GM18867 (cell line): ENCODE data around the gene CCDC120.

Source experiments
- ATAC-seq: cut with Tn5 transposase; IDR thresholded peaks from one replicate; pipeline ENCODE4 v1.9.1; 2021; ENCODE audit warnings: mild to moderate bottlenecking, moderate library complexity; ENCODE audit not compliant: unreplicated experiment

The CCDC120 gene, protein sequence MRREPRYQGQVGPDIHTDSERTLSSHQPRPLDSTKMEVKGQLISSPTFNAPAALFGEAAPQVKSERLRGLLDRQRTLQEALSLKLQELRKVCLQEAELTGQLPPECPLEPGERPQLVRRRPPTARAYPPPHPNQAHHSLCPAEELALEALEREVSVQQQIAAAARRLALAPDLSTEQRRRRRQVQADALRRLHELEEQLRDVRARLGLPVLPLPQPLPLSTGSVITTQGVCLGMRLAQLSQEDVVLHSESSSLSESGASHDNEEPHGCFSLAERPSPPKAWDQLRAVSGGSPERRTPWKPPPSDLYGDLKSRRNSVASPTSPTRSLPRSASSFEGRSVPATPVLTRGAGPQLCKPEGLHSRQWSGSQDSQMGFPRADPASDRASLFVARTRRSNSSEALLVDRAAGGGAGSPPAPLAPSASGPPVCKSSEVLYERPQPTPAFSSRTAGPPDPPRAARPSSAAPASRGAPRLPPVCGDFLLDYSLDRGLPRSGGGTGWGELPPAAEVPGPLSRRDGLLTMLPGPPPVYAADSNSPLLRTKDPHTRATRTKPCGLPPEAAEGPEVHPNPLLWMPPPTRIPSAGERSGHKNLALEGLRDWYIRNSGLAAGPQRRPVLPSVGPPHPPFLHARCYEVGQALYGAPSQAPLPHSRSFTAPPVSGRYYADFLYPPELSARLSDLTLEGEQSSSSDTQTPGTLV

DNA sequence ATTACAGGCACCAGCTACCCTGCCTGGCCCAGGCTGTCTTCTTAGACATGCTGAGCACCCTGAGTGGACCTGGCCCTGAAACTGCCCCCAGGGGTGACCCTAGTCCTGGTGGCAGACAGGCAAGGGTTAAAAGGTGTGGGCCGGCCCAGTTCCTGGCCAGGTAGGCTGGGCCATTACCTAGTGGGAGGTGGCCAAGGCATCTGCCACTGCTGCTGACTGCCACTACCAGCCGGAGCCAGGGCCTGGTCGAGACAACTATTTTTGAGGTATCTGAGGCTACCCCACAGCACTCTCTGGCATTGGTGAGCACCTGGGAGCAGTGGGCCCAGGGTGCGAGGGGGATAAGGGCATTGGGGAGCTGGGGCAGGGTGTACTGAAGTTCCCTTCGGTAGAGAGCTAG lies at the start of gene CCDC120:
Gene CCDC120, plus strand, starts transcription at position 206 of the 400 bp plus-strand sequence. CDS start 3,043 bp downstream, outside the sequence.
- ATAC-seq = no peak

- no peak for ATAC-seq
Measured at GRCh38 chrX:49019050-49019449, 39.7 kb upstream of the CCDC120 start.

DNA sequence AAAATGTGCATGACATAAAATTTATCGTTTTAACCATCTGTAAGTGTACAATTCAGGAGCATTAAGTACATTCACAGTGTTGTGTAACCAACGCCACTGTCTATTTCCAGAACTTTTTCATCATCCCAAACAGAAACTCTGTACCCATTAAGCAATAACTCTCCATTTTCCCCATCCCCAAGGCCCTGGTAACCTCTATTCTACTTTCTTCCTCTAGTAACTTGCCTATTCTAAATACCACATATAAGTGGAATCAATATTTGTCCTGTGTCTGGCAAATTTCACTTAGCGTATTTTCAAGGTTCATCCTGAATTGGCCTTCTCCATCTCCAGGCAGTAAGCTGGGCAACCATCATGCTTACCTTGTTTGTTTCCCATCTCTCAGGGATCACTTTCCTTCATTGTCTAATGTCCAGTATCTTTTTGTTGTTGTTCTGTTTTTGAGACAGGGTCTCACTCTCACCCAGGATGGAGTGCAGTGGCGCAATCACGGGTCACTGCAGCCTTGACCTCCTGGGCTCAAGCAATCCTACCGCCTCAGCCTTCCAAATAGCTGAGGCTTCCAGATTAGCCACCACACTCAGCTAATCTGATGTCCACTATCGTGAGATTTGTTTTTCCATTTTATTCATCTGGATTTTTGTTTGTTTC lies 39.1 kb upstream of the CCDC120 start:
- no peak for ATAC-seq

DNA sequence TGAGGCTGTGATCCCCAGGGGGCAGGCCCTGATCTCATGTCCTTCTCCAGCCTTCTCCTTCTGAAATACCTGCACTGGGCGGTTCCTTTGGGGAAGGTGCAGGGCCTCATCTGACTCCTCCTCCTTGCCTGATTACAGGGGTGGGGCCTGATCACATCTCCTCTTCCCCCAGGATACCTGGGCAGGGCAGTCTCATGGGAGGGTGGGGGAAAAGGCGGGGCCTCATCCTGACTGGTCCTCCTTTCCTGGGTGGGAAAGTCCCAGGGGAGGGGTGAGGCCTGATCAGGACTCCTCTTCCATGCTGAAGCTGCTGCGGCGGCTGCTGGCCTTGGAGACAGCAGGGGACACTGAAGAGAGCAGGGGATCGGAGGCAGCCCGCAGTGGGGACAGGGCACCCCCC lies 28.9 kb upstream of the CCDC120 start:
- no peak for ATAC-seq

DNA sequence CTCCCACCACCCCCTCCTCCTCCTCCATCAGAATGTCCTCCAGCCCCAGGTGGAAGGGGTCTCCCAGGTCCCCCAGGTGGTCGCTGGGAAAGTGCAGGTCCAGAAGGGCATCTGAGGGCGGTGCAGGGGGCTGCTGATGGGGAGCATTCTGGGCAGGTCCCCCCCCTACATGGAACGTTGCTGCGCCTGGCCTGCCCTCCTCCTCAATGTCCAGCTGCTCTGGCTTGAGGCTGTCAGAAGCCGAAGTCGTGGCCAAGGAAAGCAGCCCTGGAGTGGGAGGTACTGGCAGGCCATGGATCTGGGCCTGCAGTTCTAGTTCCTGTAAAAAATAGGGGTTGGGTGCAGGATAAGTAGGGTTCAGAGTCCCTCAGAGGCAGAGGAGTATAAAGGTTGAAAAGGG lies 28.5 kb upstream of the CCDC120 start:
- ATAC-seq = no peak

GRCh38 chrX:49037883-49038475 lies 20.8 kb upstream of the CCDC120 start:
- no peak for ATAC-seq

- ATAC-seq = no peak
Measured at GRCh38 chrX:49039598-49040375, 19.0 kb upstream of the CCDC120 start.

- no peak for ATAC-seq
Measured at GRCh38 chrX:49040376-49040955, 18.3 kb upstream of the CCDC120 start.

DNA sequence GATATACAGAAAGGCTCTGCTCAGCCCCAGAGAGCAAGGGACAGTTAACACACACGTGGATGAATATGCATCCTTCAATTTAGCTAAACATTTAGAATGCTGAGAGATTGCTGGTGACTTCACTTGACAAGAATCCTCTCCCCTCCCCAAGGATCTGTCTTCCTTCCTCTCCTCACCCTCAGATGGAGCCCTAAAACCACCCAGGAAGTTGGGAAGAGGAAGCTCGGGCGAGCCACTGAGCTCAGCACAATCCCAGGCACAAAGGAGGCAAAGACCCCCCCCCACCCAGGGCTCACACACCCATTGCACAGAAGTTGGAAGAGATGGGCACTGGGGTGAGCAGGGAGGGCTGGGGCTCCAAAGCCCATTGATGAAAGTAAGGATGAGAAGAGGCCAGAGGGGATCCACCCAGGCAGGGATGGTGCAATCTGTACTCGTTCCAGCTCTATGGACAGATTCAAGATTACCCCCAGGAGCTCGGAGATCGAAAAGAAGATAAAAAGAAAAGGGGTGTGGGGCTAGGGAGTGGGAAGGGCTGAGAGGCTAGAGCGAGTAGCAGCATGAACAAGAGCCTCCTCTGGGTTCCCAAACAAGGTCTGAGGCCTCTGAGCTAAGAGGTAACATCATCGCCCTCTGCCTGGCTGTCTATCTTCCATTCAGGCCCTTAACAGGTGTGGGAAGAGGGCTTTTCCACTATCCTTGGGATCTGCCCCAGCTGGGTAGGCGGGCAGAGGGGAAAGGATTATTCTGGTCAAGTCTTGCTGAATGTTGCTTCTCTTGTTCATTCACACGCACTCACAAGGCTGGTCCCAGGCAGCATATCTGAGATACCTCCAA lies 16.8 kb upstream of the CCDC120 start:
- no peak for ATAC-seq

- ATAC-seq = no peak
Measured at GRCh38 chrX:49042581-49043219, 16.1 kb upstream of the CCDC120 start.

DNA sequence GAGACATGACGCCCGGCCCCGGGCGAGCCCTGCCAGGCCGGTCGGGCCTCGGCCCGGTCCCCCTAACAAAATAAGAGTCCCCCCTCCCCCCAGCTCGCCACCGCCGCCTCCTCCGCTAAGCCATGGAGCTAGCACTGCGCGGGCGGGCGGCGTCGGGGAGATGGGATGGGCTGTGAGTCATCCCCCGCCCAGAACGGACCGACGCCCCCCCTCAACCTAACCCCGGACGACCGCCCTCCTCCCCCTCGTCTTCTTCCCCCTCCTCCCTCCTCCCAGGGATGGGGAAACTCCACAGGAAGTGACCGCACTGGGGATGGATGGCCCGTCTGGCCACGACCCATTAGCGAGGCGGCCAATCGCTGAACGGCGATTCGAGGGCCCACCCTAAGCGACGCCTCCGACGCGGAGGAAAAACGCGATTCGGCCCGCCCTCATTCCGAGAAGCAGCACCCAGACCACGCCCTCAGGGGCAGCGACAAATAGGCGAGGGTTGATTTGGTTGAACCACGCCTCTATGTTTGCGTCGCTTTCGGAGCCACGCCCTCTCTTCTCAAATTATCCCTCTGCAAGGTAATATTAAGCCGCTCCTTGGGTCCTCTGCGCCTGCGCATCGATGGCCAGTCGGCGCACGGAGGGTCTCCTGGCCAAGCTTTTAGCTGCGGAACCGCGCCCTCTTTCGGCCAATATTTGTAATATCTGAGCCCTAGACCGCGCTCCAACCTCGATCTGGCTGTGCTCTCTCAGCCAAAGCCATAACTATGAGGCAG lies 15.4 kb upstream of the CCDC120 start, which contains the start of gene TFE3:
Gene TFE3, minus strand, starts transcription at position 138 of the 767 bp plus-strand sequence. Its CDS starts 131 bp downstream, at position 7.
- peak; percentile 89 for ATAC-seq

DNA sequence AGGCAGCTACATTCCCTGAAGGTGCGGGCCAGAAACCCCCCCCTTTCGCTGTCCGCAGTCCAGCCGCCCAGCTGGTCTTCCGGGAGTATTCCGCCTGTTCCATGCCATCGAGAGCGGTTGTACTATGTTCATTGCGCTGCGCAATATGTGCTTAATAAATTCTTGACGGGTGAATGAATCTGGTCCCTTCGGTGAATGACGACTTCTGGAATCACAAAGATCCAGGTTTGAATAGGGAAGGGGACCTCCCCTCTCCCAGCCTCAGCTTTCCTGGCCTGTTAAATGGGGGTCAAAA lies 14.9 kb upstream of the CCDC120 start:
- no peak for ATAC-seq

DNA sequence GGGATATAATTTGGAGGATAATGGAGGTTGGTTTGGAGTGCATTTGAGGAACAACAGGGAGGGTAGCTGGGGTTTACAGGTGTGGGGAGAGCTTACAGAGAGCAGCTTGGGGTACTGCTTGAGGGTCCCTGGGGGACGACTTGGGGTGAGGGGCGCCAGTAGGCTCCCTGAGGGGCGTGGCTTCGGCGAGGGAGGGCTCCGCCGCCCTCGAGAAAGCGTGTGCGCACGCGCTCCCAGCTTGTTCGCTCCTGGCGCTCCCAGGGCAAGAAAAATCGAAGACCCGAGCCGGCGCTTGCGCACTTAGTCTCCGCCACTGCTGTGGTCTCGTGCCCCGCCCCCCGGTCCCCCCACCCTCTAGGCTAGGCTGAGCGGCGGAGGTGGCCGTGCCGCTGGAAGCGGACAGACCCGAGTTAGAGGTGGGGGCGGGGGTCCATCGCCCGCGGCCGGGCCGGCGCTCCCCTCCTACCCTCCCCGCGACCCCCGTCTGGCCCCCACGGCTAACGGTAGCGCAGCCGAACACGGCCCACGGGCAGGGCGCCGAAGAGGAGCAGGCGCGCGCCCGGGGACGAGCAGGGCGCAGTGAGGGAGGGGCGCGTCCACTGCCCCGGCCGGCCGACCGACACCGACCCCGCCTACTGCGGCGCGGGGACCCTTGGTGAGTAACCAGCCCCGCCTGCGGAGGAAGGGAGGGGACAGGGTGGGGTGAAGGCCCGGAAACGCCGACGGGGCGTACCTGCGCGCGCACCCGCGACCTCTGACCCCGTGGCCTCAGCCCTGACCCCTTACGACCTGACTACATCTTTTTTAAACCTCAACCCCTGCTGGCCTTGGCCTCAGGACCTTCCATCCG lies 5.4 kb upstream of the CCDC120 start:
- peak; percentile 58 for ATAC-seq

- ATAC-seq = no peak
Measured at GRCh38 chrX:49054073-49054762, 4.6 kb upstream of the CCDC120 start.

DNA sequence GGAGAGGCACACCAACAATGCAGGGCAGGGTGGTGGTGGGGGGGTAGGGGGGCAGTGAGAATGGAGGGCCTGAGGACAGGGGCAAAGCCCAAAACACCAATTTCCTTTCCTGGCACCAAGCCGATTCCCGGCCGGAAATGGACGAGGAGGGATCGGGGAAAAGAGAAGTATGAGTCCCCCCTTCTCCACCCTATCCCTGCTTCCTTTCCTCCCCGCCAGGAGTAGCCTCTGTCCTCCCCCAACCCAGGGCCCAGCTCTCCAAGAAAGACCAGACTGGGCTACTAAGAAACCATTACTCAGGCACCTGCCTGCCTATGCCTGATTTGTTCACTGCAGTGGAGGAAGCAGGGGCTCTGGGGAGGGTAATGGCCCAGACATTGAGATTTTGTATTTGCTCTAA lies 402 bp downstream of the CCDC120 start:
- ATAC-seq = no peak

DNA sequence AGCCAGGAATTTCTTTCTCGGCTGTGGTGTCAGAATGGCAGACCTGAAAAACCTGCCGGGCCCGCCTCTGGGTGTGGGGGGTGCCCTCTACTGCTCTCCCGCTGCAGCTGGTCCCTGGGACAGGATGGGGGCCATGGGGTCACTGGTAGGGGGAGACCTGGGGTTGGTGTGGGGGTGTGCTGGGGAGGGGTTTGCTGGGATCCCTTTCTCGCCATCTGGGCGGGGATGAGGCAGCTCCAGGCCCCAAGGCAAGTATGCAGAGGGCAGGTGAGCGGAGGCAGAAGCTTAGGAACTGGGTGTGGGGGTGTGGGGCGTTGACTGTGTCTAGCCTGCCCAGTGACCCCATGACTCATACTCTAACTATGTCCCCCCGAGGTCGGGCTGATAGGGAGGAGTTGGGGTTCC lies 884 bp downstream of the CCDC120 start:
- ATAC-seq = no peak

DNA sequence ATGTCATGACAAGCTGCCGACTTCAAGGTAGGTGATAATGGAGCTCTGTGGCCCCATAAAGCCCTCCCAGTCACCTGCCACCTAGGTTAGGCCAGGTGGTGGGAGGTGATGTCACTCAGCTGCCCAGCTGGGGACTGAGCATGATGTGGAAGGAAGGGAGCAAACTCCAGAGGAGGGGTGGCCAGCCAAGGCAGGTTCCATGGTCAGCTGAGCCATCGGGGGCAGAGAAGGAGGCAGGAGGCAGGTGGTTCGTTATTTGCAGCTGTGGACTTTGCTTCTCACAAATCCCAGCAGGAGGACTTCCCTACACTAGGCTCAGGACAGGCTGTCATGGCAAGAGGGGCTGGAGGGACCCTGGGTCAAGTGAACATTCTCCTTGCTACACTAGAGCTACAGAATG lies 2.1 kb downstream of the CCDC120 start:
- no peak for ATAC-seq
